Skeletal muscle tissue (tissue), 4 donors: ENCODE results near the gene SRP14. TPM values are rescaled to one million over a fixed set of nuclear protein-coding genes. Genes with fewer than 3 reads are reported as not detected.
A peak's percentile ranks its signal among the peaks of the same experiment; 100 is the strongest.
"Not testable (repeated sequence)": the region's sequence is repeated elsewhere in the genome, so short reads cannot be mapped to it uniquely, and the experiment has no call there.

Experiments
- H3K27ac ChIP-seq: one replicate; pipeline ENCODE4 v1.7.0; 2013; ENCODE audit warnings: mild to moderate bottlenecking, low read depth, low read length, inconsistent platforms
- H3K27me3 ChIP-seq, 3 donors: one replicate each; pipeline ENCODE4 v1.7.0; 2013; ENCODE audit warnings: low read length in 3 of 3; ENCODE audit not compliant: control insufficient read depth in 3 of 3, insufficient read depth in 3 of 3
- H3K36me3 ChIP-seq, 3 donors: one replicate each; pipeline ENCODE4 v1.7.0; 2013; ENCODE audit warnings: low read length in 3 of 3; ENCODE audit not compliant: control insufficient read depth in 3 of 3, insufficient read depth in 3 of 3
- H3K4me1 ChIP-seq, 3 donors: one replicate each; pipeline ENCODE4 v1.7.0; 2013; ENCODE audit warnings: low read length in 3 of 3, mild to moderate bottlenecking in 3 of 3; ENCODE audit not compliant: control insufficient read depth in 3 of 3, insufficient read depth in 3 of 3
- H3K4me3 ChIP-seq, 3 donors: one replicate each; pipeline ENCODE4 v1.7.0; 2013; ENCODE audit warnings: low read length in 3 of 3
- H3K9ac ChIP-seq, 3 donors: one replicate each; pipeline ENCODE4 v1.7.0; 2013; ENCODE audit warnings: low read length in 3 of 3, mild to moderate bottlenecking in 3 of 3, moderate library complexity in 2 of 3, low read depth in 1 of 3
- H3K9me3 ChIP-seq, 3 donors: one replicate each; pipeline ENCODE4 v1.7.0; 2013; ENCODE audit warnings: low read length in 3 of 3; ENCODE audit not compliant: control insufficient read depth in 3 of 3
- total RNA-seq: library from RNA; depleted of rRNA; stranded (reverse); fragments of >200 nt; gene quantifications from one replicate; pipeline ENCODE4 v1.2.3, GENCODE V29; 2014
- donor health status: Osteomylitis.

SRP14 gene
- total RNA-seq, 1 donor from 2014 or later = 72.5 TPM

DNA sequence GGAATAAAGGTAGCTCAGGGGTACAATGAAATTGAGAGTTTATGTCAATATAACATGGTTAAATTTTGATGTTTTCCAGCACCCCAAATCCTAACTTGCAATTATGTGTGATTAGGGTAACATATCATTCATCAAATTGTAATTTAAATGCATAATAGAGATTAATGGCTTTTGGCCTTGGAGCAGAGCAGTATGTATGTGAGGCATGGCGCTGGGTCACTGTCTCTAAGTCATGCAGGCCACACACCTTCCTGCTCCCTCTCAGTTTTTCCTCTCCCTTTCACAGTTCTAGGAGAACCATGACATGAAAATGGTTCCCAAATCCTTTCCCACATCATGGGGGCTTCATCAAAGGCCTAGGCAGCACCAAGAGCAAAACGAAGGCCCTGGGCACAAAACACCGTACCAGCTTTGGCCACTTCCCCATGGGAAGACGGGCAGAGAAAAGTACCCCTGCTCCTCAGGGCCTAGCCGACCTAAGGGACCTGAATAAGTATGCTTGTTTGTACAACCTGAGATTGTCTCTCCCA lies 3.9 kb upstream of the SRP14 start:
- no peaks in the 10 kb centered on the region for H3K27me3 ChIP-seq
- no peaks in the 10 kb centered on the region for H3K9me3 ChIP-seq
- H3K27ac ChIP-seq = no peak overlapping the region
- H3K4me1 ChIP-seq = peaks cover 36 to 49% (median 37%) of the 10 kb centered on the region in 3 donors
- no peak overlapping the region for H3K4me3 ChIP-seq
- H3K9ac ChIP-seq = no peak overlapping the region
- peaks cover 0 to 4% (median 0%) of the 10 kb centered on the region in 3 donors for H3K36me3 ChIP-seq

DNA sequence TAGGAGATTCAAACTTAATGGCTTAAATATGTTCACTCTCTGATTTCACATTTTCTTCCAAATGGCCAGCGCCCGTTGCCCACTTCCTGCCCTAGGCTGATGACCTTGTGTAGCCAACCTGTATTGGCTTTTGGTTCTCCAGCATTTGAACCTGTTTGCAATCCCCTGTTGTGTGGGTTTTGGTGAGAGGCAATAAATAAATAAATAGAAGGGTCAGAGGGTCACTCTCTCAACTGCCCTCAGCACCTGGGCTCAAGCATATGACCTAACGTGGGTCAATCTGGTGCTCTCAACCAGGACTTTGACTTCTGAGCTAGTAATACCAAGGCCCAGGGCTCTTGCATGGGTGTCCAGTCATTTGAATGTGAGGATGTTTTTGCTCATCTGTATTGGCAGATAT lies 1.8 kb upstream of the SRP14 start:
- peaks cover 12 to 14% (median 13%) of the 10 kb centered on the region in 3 donors for H3K36me3 ChIP-seq
- no peaks in the 10 kb centered on the region for H3K27me3 ChIP-seq
- H3K4me1 ChIP-seq = peaks cover 27 to 36% (median 28%) of the 10 kb centered on the region in 3 donors
- H3K27ac ChIP-seq = no peak overlapping the region
- no peaks in the 10 kb centered on the region for H3K9me3 ChIP-seq
- no peak overlapping the region for H3K9ac ChIP-seq
- H3K4me3 ChIP-seq = no peak overlapping the region

GRCh38 chr15:40040293-40040635 lies 1.3 kb upstream of the SRP14 start:
- Histone ChIP-seq H3K36me3 (peaks cover 12 to 18% (median 17%) of the 10 kb centered on the region in 3 donors), H3K4me1 (peaks cover 22 to 31% (median 23%) of the 10 kb centered on the region in 3 donors), H3K27ac (no peak overlapping the region), H3K27me3 (no peaks in the 10 kb centered on the region), H3K4me3 (peak overlapping the region in 1 of 3 donors; percentile 52), H3K9me3 (no peaks in the 10 kb centered on the region), H3K9ac (peak overlapping the region in 2 of 3 donors; percentile 4 to 48)

- H3K27ac ChIP-seq = peak overlapping the region; percentile 95
- H3K27me3 ChIP-seq = no peaks in the 10 kb centered on the region
- H3K9me3 ChIP-seq = no peaks in the 10 kb centered on the region
- peak overlapping the region; percentile 98 to 100 (median 99) for H3K9ac ChIP-seq
- H3K4me3 ChIP-seq = peak overlapping the region; percentile 96
- H3K36me3 ChIP-seq = peaks cover 21 to 33% (median 32%) of the 10 kb centered on the region in 3 donors
- peaks cover 15 to 24% (median 18%) of the 10 kb centered on the region in 3 donors for H3K4me1 ChIP-seq
Measured at GRCh38 chr15:40038275-40038637, 725 bp downstream of the SRP14 start.

- H3K4me3 ChIP-seq = peak overlapping the region; percentile 96
- H3K36me3 ChIP-seq = peaks cover 21 to 37% (median 36%) of the 10 kb centered on the region in 3 donors
- H3K9me3 ChIP-seq = no peaks in the 10 kb centered on the region
- H3K9ac ChIP-seq = peak overlapping the region; percentile 98 to 100 (median 99)
- peaks cover 15 to 24% (median 18%) of the 10 kb centered on the region in 3 donors for H3K4me1 ChIP-seq
- no peaks in the 10 kb centered on the region for H3K27me3 ChIP-seq
- H3K27ac ChIP-seq = peak overlapping the region; percentile 95
Measured at GRCh38 chr15:40037721-40038120, 1.3 kb downstream of the SRP14 start.

- H3K4me3 ChIP-seq, H3K27ac ChIP-seq, H3K9ac ChIP-seq, H3K9me3 ChIP-seq, H3K27me3 ChIP-seq: not testable (repeated sequence)
- H3K4me1 ChIP-seq = peaks cover 16% of the 10 kb centered on the region in 3 donors
- H3K36me3 ChIP-seq = peaks cover 32 to 55% (median 54%) of the 10 kb centered on the region in 3 donors
Measured at GRCh38 chr15:40035182-40035581, 3.8 kb downstream of the SRP14 start.

DNA sequence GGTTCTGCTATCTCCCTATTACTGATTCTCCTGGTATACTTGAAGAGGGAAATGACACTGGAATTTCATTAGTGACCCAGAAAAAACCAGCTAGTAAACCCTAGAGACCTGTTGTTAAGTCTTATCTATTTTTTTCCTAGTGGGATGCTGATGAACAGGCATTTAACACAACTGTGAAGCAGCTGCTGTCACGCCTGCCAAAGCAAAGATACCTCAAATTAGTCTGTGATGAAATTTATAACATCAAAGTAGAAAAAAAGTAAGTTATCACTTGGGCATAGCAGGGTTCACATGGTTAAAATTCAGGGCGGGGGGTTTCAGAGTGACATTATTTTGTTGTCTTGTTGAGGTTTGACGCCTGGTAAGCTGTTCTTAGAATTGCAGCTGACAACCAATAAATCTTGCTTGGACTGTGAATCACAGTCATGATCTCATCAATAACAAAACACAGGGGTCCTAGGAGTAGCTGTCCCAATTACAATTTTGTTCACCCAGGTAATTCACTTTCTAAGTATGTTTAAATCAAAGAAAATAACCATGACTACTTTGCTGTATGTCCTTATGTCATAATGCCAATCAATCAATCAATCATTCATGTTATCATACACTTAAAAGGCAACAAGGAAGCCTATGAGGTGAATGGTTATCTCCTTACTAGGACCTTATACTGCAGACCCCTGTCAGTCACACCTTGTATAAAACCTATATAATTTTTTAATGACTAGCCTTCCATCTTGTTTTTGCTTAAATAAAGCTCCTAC lies 4.6 kb downstream of the SRP14 start:
- Histone ChIP-seq H3K9me3 (no peaks in the 10 kb centered on the region), H3K9ac (no peak overlapping the region), H3K36me3 (peaks cover 37 to 64% (median 60%) of the 10 kb centered on the region in 3 donors), H3K27ac (no peak overlapping the region), H3K4me3 (no peak overlapping the region), H3K4me1 (peaks cover 12 to 13% (median 13%) of the 10 kb centered on the region in 3 donors), H3K27me3 (no peaks in the 10 kb centered on the region)

- Histone ChIP-seq H3K9ac (no peak overlapping the region), H3K4me1 (peaks cover 0 to 4% (median 4%) of the 10 kb centered on the region in 3 donors), H3K4me3 (no peak overlapping the region), H3K27ac (no peak overlapping the region), H3K27me3 (no peaks in the 10 kb centered on the region), H3K36me3 (peaks cover 37 to 78% (median 71%) of the 10 kb centered on the region in 3 donors), H3K9me3 (no peaks in the 10 kb centered on the region)
Measured at GRCh38 chr15:40032125-40032839, 6.7 kb downstream of the SRP14 start.

- no peak overlapping the region for H3K4me3 ChIP-seq
- H3K27me3 ChIP-seq = no peaks in the 10 kb centered on the region
- H3K36me3 ChIP-seq = peaks cover 30 to 79% (median 69%) of the 10 kb centered on the region in 3 donors
- H3K9ac ChIP-seq = no peak overlapping the region
- H3K27ac ChIP-seq = no peak overlapping the region
- H3K9me3 ChIP-seq = no peaks in the 10 kb centered on the region
- peaks cover 0 to 4% (median 4%) of the 10 kb centered on the region in 3 donors for H3K4me1 ChIP-seq
Measured at GRCh38 chr15:40031300-40031699, 7.7 kb downstream of the SRP14 start.
